HG03378 (cell line): ENCODE results near the gene SIVA1.

ENCODE experiments used
- ATAC-seq: cut with Tn5 transposase; IDR thresholded peaks from one replicate; pipeline ENCODE4 v1.9.1; 2021; ENCODE audit warnings: mild to moderate bottlenecking, moderate library complexity; ENCODE audit not compliant: unreplicated experiment

Gene SIVA1

GRCh38 chr14:104783484-104784217, 30.7 kb downstream of the SIVA1 start:
- no peak for ATAC-seq

DNA sequence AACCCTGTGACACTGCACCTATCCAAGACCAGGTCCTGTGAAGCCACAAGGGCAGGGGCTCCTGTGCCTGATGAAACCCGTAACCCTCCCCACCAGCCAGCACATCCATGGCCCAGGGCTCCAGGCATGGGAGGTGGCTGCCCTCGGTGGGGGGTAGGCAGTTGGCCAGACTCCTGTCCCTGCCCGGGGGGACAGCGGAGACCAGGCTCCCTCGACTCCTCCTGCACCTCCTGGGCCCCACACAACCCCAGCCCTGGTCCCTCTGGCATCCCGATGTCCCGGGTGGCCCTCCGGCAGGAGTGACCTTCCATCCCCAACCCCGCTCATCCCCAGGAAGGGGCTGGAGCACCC, 31.2 kb downstream of the SIVA1 start:
- no peak for ATAC-seq

GRCh38 chr14:104784846-104785707, 32.1 kb downstream of the SIVA1 start:
- no peak for ATAC-seq

- ATAC-seq: no peak
These were observed 32.7 kb downstream of the SIVA1 start for GRCh38 chr14:104785708-104786080.

DNA sequence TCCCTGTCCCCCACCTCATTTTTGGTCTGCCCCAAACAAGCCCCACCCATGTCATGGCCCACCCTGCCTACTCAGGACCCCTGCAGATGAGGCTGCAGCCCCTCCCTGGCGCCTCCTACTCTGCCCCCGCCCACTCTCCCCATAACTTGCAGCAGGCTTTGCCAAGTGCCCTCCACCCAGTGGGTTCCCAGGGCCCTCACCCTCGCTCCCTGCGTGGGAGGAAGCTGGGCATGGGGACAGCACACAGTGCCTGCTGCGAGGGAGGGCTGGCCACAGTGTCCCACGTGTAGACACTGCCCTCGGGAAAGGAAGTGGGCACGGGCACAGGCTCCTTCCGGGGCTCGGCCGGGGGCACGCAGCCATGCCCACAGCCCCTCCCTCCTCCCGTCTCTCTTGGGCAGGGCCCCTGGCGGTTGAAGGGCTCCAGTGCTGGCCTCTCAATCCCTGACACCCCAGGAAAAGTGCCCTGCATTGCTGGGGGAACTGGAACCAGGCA, 33.2 kb downstream of the SIVA1 start:
- ATAC-seq: no peak

DNA sequence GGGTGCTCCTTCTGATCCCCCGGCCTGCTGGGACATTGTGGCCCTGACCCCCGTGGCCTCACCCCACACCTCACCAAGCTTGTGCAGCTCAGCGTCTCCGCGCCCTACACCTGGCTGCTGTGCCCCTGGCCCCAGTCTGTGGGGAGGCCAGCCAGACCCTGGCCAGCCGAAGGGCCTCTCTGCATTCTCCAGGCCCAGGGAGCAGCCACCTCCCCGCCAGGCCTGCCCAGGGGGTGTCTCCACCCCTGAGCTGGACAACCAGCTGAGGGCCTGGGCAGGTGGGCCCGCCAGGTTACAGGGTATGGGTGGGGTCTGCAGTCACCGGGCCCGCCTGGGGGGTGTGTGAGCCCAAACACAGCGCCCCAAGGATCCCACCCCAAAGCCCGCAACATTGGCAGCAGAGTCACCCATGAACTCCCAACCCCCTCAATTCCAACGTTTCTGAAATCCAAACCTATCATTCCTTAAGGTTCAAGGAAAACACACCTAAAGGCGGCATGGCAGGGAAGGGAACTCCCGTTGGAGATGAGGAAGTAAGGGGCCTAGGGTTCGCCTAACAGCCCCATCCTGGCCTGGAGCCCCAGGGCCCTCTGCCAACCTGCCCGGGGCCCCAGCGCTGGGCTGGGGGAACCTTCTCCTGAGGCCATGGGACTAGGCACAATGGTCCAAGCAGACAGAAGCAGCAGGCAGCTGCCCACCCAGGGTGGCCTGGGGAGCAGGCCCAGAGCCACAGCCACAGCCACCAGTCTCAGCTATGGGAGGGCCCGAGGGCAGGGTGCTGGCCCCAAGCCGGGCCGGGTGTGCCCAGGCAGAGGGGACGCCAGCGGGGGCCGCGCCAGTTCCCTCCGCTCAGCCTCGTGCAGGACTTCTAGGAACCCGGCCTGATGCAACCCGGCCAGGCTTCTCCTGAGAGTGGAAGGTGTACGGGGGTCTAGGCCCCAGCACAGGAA, 34.1 kb downstream of the SIVA1 start:
- no peak for ATAC-seq

DNA sequence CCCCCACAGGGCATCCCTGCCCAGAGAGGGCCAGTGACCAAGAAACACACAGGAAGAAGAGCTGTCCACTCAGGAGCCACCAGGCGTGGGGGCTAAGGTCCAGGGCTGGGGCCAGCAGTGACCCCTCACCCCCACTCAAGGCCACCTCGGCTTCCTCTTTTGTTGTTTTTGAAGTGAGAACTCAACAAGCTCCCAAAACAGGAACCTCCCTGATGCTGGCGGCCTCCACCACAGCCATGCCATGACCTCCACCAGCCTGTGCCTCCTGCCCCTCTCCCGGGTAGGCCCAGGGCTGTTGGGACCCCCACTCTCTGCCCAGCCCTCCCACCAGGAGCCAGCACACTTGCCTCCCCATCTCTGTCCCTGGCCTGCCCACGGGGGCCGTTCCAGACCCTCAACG, 34.8 kb downstream of the SIVA1 start:
- ATAC-seq: no peak

DNA sequence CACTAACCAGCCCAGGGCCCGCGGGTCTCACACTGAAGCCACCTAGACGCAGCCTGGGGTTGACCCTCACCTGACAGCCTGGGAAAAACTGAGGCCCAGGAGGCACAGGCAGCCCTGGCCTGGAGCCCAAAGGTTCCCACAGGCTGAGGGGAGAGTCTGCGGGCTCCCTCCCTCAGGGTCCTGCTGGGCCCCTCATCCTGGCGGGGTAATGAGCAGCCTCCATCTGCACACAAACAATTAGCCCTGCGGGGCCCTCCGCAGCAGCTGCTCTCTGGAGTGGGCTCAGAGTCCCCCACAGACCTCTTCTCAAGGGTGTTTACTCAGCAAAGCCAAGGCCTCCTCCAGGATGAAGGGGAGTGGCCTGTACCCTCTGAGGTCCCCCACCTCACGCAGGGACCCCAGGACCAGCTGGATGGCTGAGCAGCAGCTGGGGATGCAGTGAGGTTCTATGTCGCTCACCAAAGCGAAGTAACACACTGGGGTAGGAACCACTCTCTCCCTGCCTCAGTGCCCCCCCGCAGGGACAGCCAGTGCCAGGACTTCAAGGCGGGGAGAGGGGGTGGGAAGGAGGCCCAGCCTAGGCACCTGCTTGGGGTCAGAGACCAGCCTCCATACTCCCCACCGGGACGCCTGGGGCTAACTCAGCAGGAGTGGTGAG, 35.3 kb downstream of the SIVA1 start:
- ATAC-seq: no peak

DNA sequence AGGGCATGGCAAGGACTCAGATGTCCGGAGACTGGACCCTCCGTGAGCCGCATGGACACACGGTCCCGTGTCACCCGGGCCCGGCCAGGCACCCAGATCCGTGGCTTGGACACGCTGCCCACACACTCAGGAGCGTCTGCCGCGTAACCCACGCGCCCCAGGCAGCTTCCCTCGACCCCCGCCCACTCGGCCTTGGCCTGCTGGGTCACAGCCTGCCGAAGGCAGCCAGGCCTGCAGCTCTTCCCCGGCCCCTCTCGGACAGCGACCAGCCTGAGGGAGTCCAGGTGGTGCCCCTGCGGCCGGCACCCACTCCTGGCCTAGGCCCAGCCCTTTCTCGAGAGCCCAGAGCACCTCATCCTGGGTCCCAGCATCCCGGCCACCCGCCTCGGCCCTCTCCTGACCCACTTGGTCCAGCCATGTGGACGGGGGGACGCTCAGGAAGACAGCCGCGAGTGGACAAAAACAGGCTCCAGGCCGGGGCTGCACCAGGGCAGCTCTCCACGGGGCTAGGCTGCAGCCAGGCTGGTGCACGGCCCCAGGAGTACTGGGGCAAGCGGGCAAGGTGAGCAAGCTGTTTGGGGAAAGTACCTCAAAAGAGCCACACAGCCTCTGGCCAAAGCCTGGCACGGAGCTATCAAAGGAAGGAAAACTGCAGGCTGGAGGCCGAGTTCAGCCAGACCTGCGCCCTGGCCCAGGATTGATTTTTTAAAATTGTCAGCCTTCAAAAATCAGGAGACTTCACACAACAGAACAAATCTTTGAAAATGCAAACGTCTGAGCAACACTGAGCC, 36.1 kb downstream of the SIVA1 start:
- ATAC-seq: no peak

DNA sequence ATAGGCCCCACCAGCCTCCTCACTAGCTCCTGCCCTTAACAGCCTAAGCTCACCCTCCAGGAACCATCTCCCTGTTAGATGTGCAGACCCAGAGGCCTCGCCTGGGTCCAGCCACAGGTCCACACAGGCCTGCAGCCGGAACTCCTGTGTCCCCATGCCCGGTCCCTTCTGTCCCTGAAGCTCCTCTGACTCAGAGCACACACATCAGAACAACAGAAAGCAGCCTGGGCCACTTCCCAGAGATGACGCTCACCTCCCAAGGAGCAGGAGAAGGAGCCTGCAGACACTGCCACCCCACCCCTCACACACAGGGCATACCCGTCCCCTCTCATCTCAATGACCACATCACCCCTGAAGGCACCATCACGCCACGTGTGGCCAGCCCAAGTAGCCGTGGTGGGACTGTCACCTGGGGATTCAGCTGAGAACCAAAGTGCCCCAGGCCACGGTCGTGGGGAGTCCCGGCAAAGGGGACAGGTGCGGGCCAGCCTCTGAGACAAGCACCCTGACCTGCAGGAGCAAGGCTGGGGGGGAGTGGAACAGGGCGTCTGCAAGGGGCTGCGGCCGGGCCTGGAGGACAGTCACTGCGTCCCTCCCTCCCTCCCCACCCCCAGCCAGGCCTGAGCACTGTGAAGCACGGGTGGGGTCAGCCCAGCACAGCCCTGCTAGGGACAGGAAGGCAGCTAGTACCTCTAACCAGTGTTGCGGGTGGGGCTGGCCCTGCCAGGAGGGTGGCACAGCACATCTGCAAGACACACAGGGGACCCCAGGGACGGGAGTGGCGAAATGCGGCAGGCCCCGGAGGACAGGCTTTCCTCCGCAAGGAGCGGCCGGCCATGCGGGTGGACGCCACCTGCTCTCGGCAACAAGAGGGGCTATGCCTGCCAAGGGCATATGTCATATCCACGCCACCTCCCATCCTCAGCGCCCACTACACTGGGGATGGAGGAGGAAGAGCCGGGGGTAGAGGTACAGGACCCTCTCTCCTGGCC, 37.1 kb downstream of the SIVA1 start:
- ATAC-seq: no peak

- ATAC-seq: no peak
These were observed 38.5 kb downstream of the SIVA1 start for GRCh38 chr14:104791425-104791824.

GRCh38 chr14:104792101-104792884, 39.3 kb downstream of the SIVA1 start:
- ATAC-seq: no peak

- no peak for ATAC-seq
These were observed 40.2 kb downstream of the SIVA1 start for GRCh38 chr14:104792945-104793702.

- ATAC-seq: no peak
These were observed 40.7 kb downstream of the SIVA1 start for GRCh38 chr14:104793703-104793959.

GRCh38 chr14:104794099-104794498, 41.2 kb downstream of the SIVA1 start:
- no peak for ATAC-seq

GRCh38 chr14:104794631-104794992, 41.7 kb downstream of the SIVA1 start:
- no peak for ATAC-seq

DNA sequence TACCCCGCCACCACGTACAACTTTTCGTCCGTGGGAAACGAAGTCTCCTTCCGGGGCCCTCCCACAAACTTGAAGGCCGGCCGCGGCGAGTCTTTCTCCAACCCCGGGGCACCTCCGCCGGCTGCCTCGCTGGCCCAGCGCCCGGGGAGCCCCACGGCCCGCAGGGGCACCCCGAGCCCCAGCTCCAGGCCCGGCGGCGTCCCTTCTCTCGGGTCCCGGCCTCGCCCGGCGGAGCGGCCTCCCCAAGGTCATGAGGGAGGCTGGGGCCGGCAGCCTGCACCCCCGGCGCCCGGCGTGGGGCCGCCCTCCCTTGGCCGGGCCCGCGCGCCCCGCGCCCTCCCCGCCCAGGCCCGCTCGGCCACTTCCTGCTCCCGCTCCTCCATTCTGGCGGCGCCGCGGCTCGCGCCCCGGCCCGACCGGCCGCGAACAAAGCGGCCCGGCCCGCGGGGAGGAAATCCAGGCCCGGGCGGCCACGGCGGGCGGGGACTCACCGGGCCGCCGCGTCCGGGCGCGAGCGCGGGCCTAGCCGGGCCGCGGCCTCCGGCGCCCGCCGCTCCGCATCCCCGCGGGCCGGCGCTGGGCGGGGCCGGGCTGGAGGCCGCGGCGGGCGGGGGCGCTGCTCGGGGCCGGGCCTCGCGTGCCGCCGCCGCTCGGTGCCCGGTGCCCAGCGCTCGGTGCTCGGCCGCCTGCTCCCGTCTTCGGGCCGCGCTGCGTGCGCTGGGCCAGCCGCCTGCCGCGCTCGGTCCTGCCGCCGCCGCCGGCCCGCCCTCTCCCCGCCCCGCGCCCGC, 42.2 kb downstream of the SIVA1 start, which contains the start of gene AKT1:
Gene AKT1, minus strand, starts transcription at position 756 of the 788 bp plus-strand sequence. CDS start 3,105 bp downstream, outside the sequence.
- ATAC-seq: no peak
